Measurements from ENCODE around the gene ADPRHL1.

DNA sequence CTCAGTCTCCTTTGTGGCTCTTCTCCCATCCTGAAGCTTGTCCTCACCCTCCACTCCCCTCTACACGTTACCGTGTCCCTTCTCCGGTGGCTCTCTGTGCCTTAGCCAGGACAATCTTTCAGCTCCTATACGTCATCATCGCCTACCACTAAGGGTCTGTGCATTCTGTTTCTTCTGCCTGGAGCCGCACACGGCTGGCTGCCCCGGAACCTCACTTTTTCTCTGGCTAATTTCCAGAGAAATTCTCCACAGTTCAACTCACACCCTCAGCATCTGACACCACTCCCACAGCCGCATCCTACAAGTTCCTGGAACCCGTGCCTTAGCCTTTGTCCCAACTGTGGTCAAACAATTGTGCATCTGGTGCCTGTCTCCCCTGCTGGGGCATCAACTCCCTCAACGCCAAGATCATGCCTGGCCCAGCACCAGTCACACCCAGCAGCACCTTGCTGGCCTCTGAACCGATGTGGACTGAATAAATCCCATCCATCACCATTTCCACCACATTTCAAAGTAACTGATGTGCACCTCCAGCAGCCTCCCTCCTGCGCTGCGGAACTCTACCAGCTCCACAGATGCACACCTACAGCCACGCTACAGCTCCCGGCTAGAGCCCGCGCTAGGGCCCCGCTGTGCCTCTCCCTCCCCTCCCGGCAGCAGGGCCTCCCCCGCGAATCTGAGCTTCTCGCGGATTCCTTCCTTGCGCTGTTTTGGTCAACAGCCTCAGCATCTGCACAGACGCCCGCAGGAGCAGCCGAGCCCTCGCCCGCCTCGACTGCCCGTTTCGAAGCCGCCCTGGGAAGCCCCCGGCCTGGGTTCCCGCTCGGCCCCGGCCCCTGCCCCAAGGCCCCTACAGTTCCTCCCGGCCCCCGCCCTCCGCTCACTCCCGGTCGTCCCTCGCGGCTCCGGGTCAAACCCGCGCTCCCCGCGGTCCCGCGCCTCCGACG, 36.5 kb upstream of the ADPRHL1 start:
- TF ChIP-seq, protein P1, sequence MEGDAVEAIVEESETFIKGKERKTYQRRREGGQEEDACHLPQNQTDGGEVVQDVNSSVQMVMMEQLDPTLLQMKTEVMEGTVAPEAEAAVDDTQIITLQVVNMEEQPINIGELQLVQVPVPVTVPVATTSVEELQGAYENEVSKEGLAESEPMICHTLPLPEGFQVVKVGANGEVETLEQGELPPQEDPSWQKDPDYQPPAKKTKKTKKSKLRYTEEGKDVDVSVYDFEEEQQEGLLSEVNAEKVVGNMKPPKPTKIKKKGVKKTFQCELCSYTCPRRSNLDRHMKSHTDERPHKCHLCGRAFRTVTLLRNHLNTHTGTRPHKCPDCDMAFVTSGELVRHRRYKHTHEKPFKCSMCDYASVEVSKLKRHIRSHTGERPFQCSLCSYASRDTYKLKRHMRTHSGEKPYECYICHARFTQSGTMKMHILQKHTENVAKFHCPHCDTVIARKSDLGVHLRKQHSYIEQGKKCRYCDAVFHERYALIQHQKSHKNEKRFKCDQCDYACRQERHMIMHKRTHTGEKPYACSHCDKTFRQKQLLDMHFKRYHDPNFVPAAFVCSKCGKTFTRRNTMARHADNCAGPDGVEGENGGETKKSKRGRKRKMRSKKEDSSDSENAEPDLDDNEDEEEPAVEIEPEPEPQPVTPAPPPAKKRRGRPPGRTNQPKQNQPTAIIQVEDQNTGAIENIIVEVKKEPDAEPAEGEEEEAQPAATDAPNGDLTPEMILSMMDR (IDR thresholded peaks at IDR 0.05; ENCODE audit: low read length): no peak; the same call in none of the 2 replicates
- TF ChIP-seq EZH2 (IDR thresholded peaks at IDR 0.05; ENCODE audit: borderline replicate concordance, low read length): no peak
